T-cell (primary cell): ENCODE measurements around the gene SOX2. TPM values are rescaled to one million over a fixed set of nuclear protein-coding genes. Genes with fewer than 3 reads are reported as not detected.

ENCODE experiments used
- ATAC-seq, 4 experiments: fragments of 200-7000 bp in 3 of 4; fragments of 150-1000 bp in 1 of 4; cut with Tn5 transposase; replicated peaks in 1 of 4; 1 replicate in 3 of 4; 2 replicates in 1 of 4; pipeline ENCODE4 v1.10.0; 2021; ENCODE audit warnings: moderate library complexity in 3 of 4, mild to moderate bottlenecking in 2 of 4, moderate number of reproducible peaks in 1 of 4
- CTCF ChIA-PET, 2 donors: fragments of 300-600 bp; sonication (Branson Sonifier 250); formaldehyde crosslinking; loops; one replicate each; lab custom pipeline; 2022; ENCODE audit warnings: antibody characterized with exemption in 2 of 2; lab: Charles Lee
- POLR2A ChIA-PET, 2 donors: fragments of 300-600 bp; sonication (Branson Sonifier 250); formaldehyde crosslinking; loops; one replicate each; lab custom pipeline; 2022; ENCODE audit warnings: antibody characterized with exemption in 2 of 2; lab: Charles Lee
- DNase-seq, 35 experiments: peaks; one replicate each; pipeline versions ENCODE4 v3.0.0 to v3.0.0-alpha.2; 2013 to 2023
- H3K27ac ChIP-seq: one replicate; pipeline ENCODE4 v1.5.1; 2013; ENCODE audit warnings: low read length
- H3K27me3 ChIP-seq, 2 experiments: replicated peaks in 1 of 2; 1 replicate in 1 of 2; 2 replicates in 1 of 2; pipeline versions ENCODE4 v1.6.1 to v1.7.0; 2013; ENCODE audit warnings: low read length in 1 of 2, mixed read lengths in 1 of 2; ENCODE audit not compliant: control insufficient read depth in 2 of 2, insufficient read depth in 2 of 2; ENCODE audit errors: extremely low read depth in 1 of 2
- H3K36me3 ChIP-seq, 2 donors: 1 replicate in 1 of 2; 2 replicates in 1 of 2; pipeline versions ENCODE4 v1.6.1 to v1.7.0; 2013; ENCODE audit warnings: low read length in 1 of 2; ENCODE audit not compliant: control insufficient read depth in 2 of 2, insufficient read depth in 1 of 2; ENCODE audit errors: extremely low read depth in 1 of 2
- H3K4me1 ChIP-seq, 2 experiments: 1 replicate in 1 of 2; 2 replicates in 1 of 2; pipeline versions ENCODE4 v1.6.1 to v1.7.0; 2013; ENCODE audit warnings: low read length in 2 of 2, mixed read lengths in 1 of 2; ENCODE audit not compliant: insufficient read depth in 2 of 2, control insufficient read depth in 1 of 2; ENCODE audit errors: extremely low read depth in 1 of 2
- H3K4me3 ChIP-seq, 2 donors: 1 replicate in 1 of 2; 2 replicates in 1 of 2; pipeline versions ENCODE4 v1.5.1 to v1.7.0; 2013; ENCODE audit warnings: mild to moderate bottlenecking in 2 of 2, low read length in 1 of 2, moderate library complexity in 1 of 2; ENCODE audit not compliant: control insufficient read depth in 1 of 2; ENCODE audit errors: extremely low read depth in 1 of 2
- H3K9me3 ChIP-seq: 2 replicates; pipeline ENCODE4 v1.7.0; 2013
- H3K27ac Mint-ChIP-seq, 2 donors: one replicate each; pipeline ENCODE4 v1.8.0; 2020 to 2021; ENCODE audit warnings: mild to moderate bottlenecking in 2 of 2, mixed read lengths in 2 of 2
- H3K27me3 Mint-ChIP-seq, 2 donors: one replicate each; pipeline ENCODE4 v1.8.0; 2021 to 2022; ENCODE audit warnings: mixed read lengths in 2 of 2
- H3K36me3 Mint-ChIP-seq: one replicate; pipeline ENCODE4 v1.8.0; 2021; ENCODE audit warnings: mixed read lengths
- H3K4me1 Mint-ChIP-seq, 3 donors: one replicate each; pipeline ENCODE4 v1.8.0; 2020 to 2022; ENCODE audit warnings: mixed read lengths in 3 of 3, mild to moderate bottlenecking in 1 of 3
- H3K4me3 Mint-ChIP-seq, 3 donors: one replicate each; pipeline ENCODE4 v1.8.0; 2020 to 2022; ENCODE audit warnings: mild to moderate bottlenecking in 3 of 3, mixed read lengths in 3 of 3, moderate library complexity in 3 of 3
- H3K9me3 Mint-ChIP-seq, 3 donors: one replicate each; pipeline ENCODE4 v1.8.0; 2020 to 2022; ENCODE audit warnings: mixed read lengths in 3 of 3
- WGBS: methylation state at CpG from one replicate; pipeline ENCODE4 v1.1.5; 2013; ENCODE audit warnings: missing lambda C conversion rate; ENCODE audit not compliant: insufficient coverage; 5-methylcytosine and 5-hydroxymethylcytosine counted together
- total RNA-seq, 35 experiments: library from RNA in 6 of 35; stranded (reverse) in 6 of 35; fragments of 120-200 nt in 1 of 35; gene quantifications; one replicate each; pipeline versions ENCODE4 v1.2.1 to v1.2.4 and lab custom pipeline; 2013 to 2026

SOX2 gene
- total RNA-seq, 5 donors from 2014 or later (not counting 1 experiment from before 2014, with no cell fraction given): 0.18 to 0.28 (median 0.26) TPM; not detected in 2

GRCh38 chr3:181724192-181724965, 12.7 kb downstream of the SOX2 start:
- H3K4me3 ChIP-seq: peak overlapping the region in 1 of 2 donors; percentile 19
- ChIA-PET POLR2A (no interaction called here), CTCF (interaction anchor here in 1 of 2 donors (0.7 kb wide), 1 partner anchor 1172 kb away, joined by 4 read pairs; no protein-coding TSS in a partner anchor)
- DNase-seq (no peak), ATAC-seq (no peak)
- H3K4me3 Mint-ChIP-seq: no peak overlapping the region
- H3K27ac ChIP-seq: no peak overlapping the region
- H3K9me3 Mint-ChIP-seq: peaks cover 4 to 30% (median 21%) of the 10 kb centered on the region in 3 donors
- peaks cover 83 to 96% of the 10 kb centered on the region in 2 donors for H3K27me3 Mint-ChIP-seq
- H3K4me1 Mint-ChIP-seq: peaks cover 9 to 17% (median 16%) of the 10 kb centered on the region in 3 donors
- H3K4me1 ChIP-seq: peaks cover 0 to 18% of the 10 kb centered on the region in 2 experiments
- H3K27me3 ChIP-seq: peaks cover 34 to 76% of the 10 kb centered on the region in 2 experiments
- no peaks in the 10 kb centered on the region for H3K9me3 ChIP-seq
- 0% methylated on average over 3 of the region's 31 CpGs for WGBS
- peak overlapping the region in 1 of 2 donors; percentile 24 for H3K27ac Mint-ChIP-seq
- H3K36me3 ChIP-seq: no peaks in the 10 kb centered on the region
- H3K36me3 Mint-ChIP-seq: peaks cover 8% of the 10 kb centered on the region

DNA sequence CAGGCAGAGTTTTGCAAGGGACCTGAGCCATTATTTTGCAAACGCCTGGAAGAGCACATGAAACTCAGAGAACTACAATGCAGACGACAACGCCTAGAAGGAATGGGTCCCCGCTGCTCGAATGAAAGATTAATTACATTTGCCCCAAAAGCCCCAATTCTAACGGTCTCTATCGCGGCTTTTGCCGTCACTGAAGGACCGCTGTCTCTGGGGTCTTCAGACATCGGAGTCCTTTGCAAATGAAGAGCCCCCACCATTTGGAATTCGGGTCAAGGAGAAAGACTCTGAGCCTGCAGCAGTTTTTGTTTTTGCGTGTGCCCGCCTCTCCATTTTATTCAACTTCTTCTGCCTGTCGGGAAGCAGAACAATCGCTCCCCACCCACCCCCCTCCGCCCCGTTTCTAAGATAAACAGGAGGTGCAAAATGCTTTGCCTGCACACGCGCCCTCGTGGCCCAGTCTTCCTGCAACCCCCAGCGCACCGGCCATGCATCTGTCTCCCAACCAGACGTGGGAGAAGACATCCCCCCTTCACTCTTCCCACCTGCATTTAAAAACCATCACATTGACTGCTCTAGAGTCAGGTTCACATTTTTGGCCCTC, 13.5 kb downstream of the SOX2 start:
- peaks cover 4 to 30% (median 21%) of the 10 kb centered on the region in 3 donors for H3K9me3 Mint-ChIP-seq
- WGBS: 10% methylated on average over 16 of the region's 24 CpGs
- peaks cover 8% of the 10 kb centered on the region for H3K36me3 Mint-ChIP-seq
- H3K36me3 ChIP-seq: no peaks in the 10 kb centered on the region
- H3K9me3 ChIP-seq: no peaks in the 10 kb centered on the region
- peaks cover 84 to 95% of the 10 kb centered on the region in 2 donors for H3K27me3 Mint-ChIP-seq
- peaks cover 9 to 17% (median 16%) of the 10 kb centered on the region in 3 donors for H3K4me1 Mint-ChIP-seq
- DNase-seq (no peak), ATAC-seq (no peak)
- ChIA-PET CTCF (interaction anchor here in 1 of 2 donors (0.7 kb wide), 1 partner anchor 1172 kb away, joined by 4 read pairs; no protein-coding TSS in a partner anchor), POLR2A (no interaction called here)
- H3K27ac Mint-ChIP-seq: no peak overlapping the region
- peak overlapping the region in 1 of 3 donors; percentile 70 for H3K4me3 Mint-ChIP-seq
- H3K4me1 ChIP-seq: peaks cover 0 to 18% of the 10 kb centered on the region in 2 experiments
- H3K4me3 ChIP-seq: no peak overlapping the region
- no peak overlapping the region for H3K27ac ChIP-seq
- H3K27me3 ChIP-seq: peaks cover 38 to 71% of the 10 kb centered on the region in 2 experiments

GRCh38 chr3:181725830-181726229, 14.1 kb downstream of the SOX2 start:
- ATAC-seq (no peak), DNase-seq (no peak)
- Mint-ChIP-seq H3K36me3 (peaks cover 8% of the 10 kb centered on the region), H3K4me3 (peak overlapping the region in 1 of 3 donors; percentile 70), H3K9me3 (peaks cover 4 to 30% (median 21%) of the 10 kb centered on the region in 3 donors), H3K27me3 (peaks cover 84 to 95% of the 10 kb centered on the region in 2 donors), H3K4me1 (peaks cover 9 to 17% (median 16%) of the 10 kb centered on the region in 3 donors), H3K27ac (no peak overlapping the region)
- Histone ChIP-seq H3K27me3 (peaks cover 34 to 67% of the 10 kb centered on the region in 2 experiments), H3K4me3 (no peak overlapping the region), H3K27ac (no peak overlapping the region), H3K9me3 (no peaks in the 10 kb centered on the region), H3K4me1 (peaks cover 0 to 18% of the 10 kb centered on the region in 2 experiments), H3K36me3 (no peaks in the 10 kb centered on the region)
- 9% methylated on average over 9 of the region's 15 CpGs for WGBS
- CTCF ChIA-PET: no interaction called here
- POLR2A ChIA-PET: no interaction called here

GRCh38 chr3:181726351-181727330, 14.9 kb downstream of the SOX2 start:
- Histone ChIP-seq H3K36me3 (no peaks in the 10 kb centered on the region), H3K9me3 (no peaks in the 10 kb centered on the region), H3K27me3 (peaks cover 29 to 67% of the 10 kb centered on the region in 2 experiments), H3K4me3 (peak overlapping the region; percentile 32 to 69), H3K27ac (no peak overlapping the region), H3K4me1 (peaks cover 0 to 18% of the 10 kb centered on the region in 2 experiments)
- ATAC-seq (no peak), DNase-seq (no peak)
- Mint-ChIP-seq H3K27ac (no peak overlapping the region), H3K4me3 (peak overlapping the region; percentile 63 to 70 (median 63)), H3K36me3 (peaks cover 8% of the 10 kb centered on the region), H3K4me1 (peaks cover 9 to 17% (median 16%) of the 10 kb centered on the region in 3 donors), H3K9me3 (peaks cover 9 to 22% (median 18%) of the 10 kb centered on the region in 3 donors), H3K27me3 (peaks cover 82 to 93% of the 10 kb centered on the region in 2 donors)
- ChIA-PET POLR2A (interaction anchor here in 1 of 2 donors (0.6 kb wide), 1 partner anchor 24 kb away, joined by 9 read pairs; no protein-coding TSS in a partner anchor), CTCF (no interaction called here)
- WGBS: 12% methylated on average over 30 of the region's 62 CpGs

DNA sequence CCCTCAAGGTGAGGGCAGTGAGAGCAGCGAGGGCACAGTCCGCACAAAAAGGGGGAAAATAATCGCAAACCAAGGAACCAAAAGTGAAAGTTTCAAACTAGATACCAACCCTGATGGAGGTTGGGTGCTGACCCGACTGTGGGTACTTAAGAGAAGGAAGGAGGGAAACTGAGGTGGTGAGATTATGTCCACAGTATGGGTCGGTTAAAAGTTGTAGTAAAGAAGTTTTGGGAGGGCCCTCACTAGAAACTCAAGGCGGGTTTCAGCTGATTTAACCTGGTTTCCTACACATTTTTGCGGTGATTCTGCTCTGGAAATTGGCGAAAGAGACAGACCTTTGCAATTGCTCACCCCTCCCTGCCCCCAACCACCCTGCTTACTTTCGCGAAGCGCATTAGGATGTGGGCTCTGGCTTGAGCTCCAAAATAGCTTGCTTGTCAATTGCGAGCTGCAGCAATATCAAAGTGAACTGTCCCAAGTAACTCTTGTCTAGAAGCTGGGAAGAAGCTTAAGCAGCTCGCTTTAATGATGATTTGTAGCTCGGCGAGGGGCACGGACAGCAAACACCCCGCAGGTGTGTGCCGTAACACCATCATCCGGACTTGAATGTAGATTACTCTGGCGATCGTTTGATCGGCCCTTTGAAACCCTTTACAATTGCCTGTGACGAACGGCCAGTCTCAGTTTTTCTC, 15.8 kb downstream of the SOX2 start:
- Mint-ChIP-seq H3K9me3 (peaks cover 9 to 21% (median 14%) of the 10 kb centered on the region in 3 donors), H3K4me1 (peaks cover 9 to 17% (median 16%) of the 10 kb centered on the region in 3 donors), H3K27me3 (peaks cover 79 to 89% of the 10 kb centered on the region in 2 donors), H3K36me3 (peaks cover 8% of the 10 kb centered on the region), H3K27ac (no peak overlapping the region), H3K4me3 (peak overlapping the region; percentile 63 to 70 (median 63))
- Histone ChIP-seq H3K4me1 (peaks cover 0 to 18% of the 10 kb centered on the region in 2 experiments), H3K27me3 (peaks cover 28 to 64% of the 10 kb centered on the region in 2 experiments), H3K36me3 (no peaks in the 10 kb centered on the region), H3K4me3 (peak overlapping the region; percentile 32 to 69), H3K27ac (no peak overlapping the region), H3K9me3 (no peaks in the 10 kb centered on the region)
- POLR2A ChIA-PET: interaction anchor here in 1 of 2 donors (0.6 kb wide), 1 partner anchor 25 kb away, joined by 9 read pairs; no protein-coding TSS in a partner anchor
- no peak for DNase-seq
- 13% methylated on average over 20 of the region's 24 CpGs for WGBS
- ATAC-seq: no peak
- CTCF ChIA-PET: no interaction called here
